ENCODE data around the gene SLC29A2.
"Not testable (repeated sequence)": the region's sequence is repeated elsewhere in the genome, so short reads cannot be mapped to it uniquely, and the experiment has no call there.

The SLC29A2 gene

GRCh38 chr11:66362481-66363147 lies 8.9 kb downstream of the SLC29A2 start:
- DNase-seq: no peak
- in situ Hi-C loops (cut with HindIII; ENCODE audit: low pct_ligation_motif_present, low pct_unique_long_range_greater_than_20kb, low sequenced_read_pairs): no loop called here

- no peak for DNase-seq
- in situ Hi-C loops (cut with HindIII; ENCODE audit: low pct_ligation_motif_present, low pct_unique_long_range_greater_than_20kb, low sequenced_read_pairs): no loop called here
These were observed 10.0 kb downstream of the SLC29A2 start for GRCh38 chr11:66361502-66361941.

GRCh38 chr11:66360406-66361073 lies 11.0 kb downstream of the SLC29A2 start:
- in situ Hi-C loops (cut with HindIII; ENCODE audit: low pct_ligation_motif_present, low pct_unique_long_range_greater_than_20kb, low sequenced_read_pairs): no loop called here
- no peak for DNase-seq

- no peak for DNase-seq
- in situ Hi-C loops (cut with HindIII; ENCODE audit: low pct_ligation_motif_present, low pct_unique_long_range_greater_than_20kb, low sequenced_read_pairs): no loop called here
These were observed 11.9 kb downstream of the SLC29A2 start for GRCh38 chr11:66359662-66360087.

- DNase-seq; in situ Hi-C loops (cut with HindIII; ENCODE audit: low pct_ligation_motif_present, low pct_unique_long_range_greater_than_20kb, low sequenced_read_pairs): not testable (repeated sequence)
These were observed 20.9 kb downstream of the SLC29A2 start for GRCh38 chr11:66350560-66351235.

- in situ Hi-C loops (cut with HindIII; ENCODE audit: low pct_ligation_motif_present, low pct_unique_long_range_greater_than_20kb, low sequenced_read_pairs): no loop called here
- DNase-seq: no peak
These were observed 22.5 kb downstream of the SLC29A2 start for GRCh38 chr11:66349084-66349386.

GRCh38 chr11:66347425-66348276 lies 23.9 kb downstream of the SLC29A2 start, which contains the start of gene B4GAT1:
TSS of gene B4GAT1 (minus strand) at chr11:66347629. CDS start at chr11:66347545, 84 bp downstream.
- in situ Hi-C loops (cut with HindIII; ENCODE audit: low pct_ligation_motif_present, low pct_unique_long_range_greater_than_20kb, low sequenced_read_pairs): no loop called here
- DNase-seq: peak; percentile 86

- in situ Hi-C loops (cut with HindIII; ENCODE audit: low pct_ligation_motif_present, low pct_unique_long_range_greater_than_20kb, low sequenced_read_pairs): no loop called here
- DNase-seq: no peak
These were observed 24.8 kb downstream of the SLC29A2 start for GRCh38 chr11:66346476-66347424.

GRCh38 chr11:66345316-66345649 lies 26.3 kb downstream of the SLC29A2 start:
- DNase-seq: no peak
- in situ Hi-C loops (cut with HindIII; ENCODE audit: low pct_ligation_motif_present, low pct_unique_long_range_greater_than_20kb, low sequenced_read_pairs): no loop called here

- in situ Hi-C loops (cut with HindIII; ENCODE audit: low pct_ligation_motif_present, low pct_unique_long_range_greater_than_20kb, low sequenced_read_pairs): no loop called here
- peak; percentile 95 for DNase-seq
These were observed 26.8 kb downstream of the SLC29A2 start, which contains the start of gene BRMS1 for GRCh38 chr11:66344550-66345315. TSS of gene BRMS1 (minus strand) at chr11:66345104. CDS start at chr11:66342234, 2,870 bp downstream.

GRCh38 chr11:66343176-66343575 lies 28.4 kb downstream of the SLC29A2 start:
- no peak for DNase-seq
- in situ Hi-C loops (cut with HindIII; ENCODE audit: low pct_ligation_motif_present, low pct_unique_long_range_greater_than_20kb, low sequenced_read_pairs): no loop called here

GRCh38 chr11:66341502-66342126 lies 29.9 kb downstream of the SLC29A2 start:
- in situ Hi-C loops (cut with HindIII; ENCODE audit: low pct_ligation_motif_present, low pct_unique_long_range_greater_than_20kb, low sequenced_read_pairs): no loop called here
- DNase-seq: no peak

- no peak for DNase-seq
- in situ Hi-C loops (cut with HindIII; ENCODE audit: low pct_ligation_motif_present, low pct_unique_long_range_greater_than_20kb, low sequenced_read_pairs): no loop called here
These were observed 30.7 kb downstream of the SLC29A2 start for GRCh38 chr11:66340596-66341501.

- DNase-seq: no peak
- in situ Hi-C loops (cut with HindIII; ENCODE audit: low pct_ligation_motif_present, low pct_unique_long_range_greater_than_20kb, low sequenced_read_pairs): no loop called here
These were observed 31.7 kb downstream of the SLC29A2 start for GRCh38 chr11:66339686-66340483.

GRCh38 chr11:66339162-66339675 lies 32.3 kb downstream of the SLC29A2 start:
- no peak for DNase-seq
- in situ Hi-C loops (cut with HindIII; ENCODE audit: low pct_ligation_motif_present, low pct_unique_long_range_greater_than_20kb, low sequenced_read_pairs): no loop called here
